Bone marrow (tissue), 2 donors: ENCODE data around the gene AP1B1.

Experiments used
- DNase-seq, 2 donors: peaks; one replicate each; lab custom pipeline; 2025; lab: John Stamatoyannopoulos, UW

The AP1B1 gene

GRCh38 chr22:29331658-29332300, 56.6 kb downstream of the AP1B1 start:
- DNase-seq, result no peak

GRCh38 chr22:29331213-29331612, 57.2 kb downstream of the AP1B1 start:
- DNase-seq, result no peak

GRCh38 chr22:29330753-29331152, 57.6 kb downstream of the AP1B1 start:
- no peak for DNase-seq

- no peak for DNase-seq
Measured at GRCh38 chr22:29330291-29330690, 58.1 kb downstream of the AP1B1 start.

GRCh38 chr22:29329581-29329980, 58.8 kb downstream of the AP1B1 start:
- DNase-seq, result no peak

- no peak for DNase-seq
Measured at GRCh38 chr22:29328566-29329500, 59.5 kb downstream of the AP1B1 start.

GRCh38 chr22:29328055-29328454, 60.3 kb downstream of the AP1B1 start:
- no peak for DNase-seq

GRCh38 chr22:29327089-29327764, 61.1 kb downstream of the AP1B1 start:
- no peak for DNase-seq

- DNase-seq, result no peak
Measured at GRCh38 chr22:29326481-29326880, 61.9 kb downstream of the AP1B1 start.

GRCh38 chr22:29325785-29326315, 62.5 kb downstream of the AP1B1 start:
- no peak for DNase-seq

GRCh38 chr22:29325356-29325755, 63.0 kb downstream of the AP1B1 start:
- DNase-seq, result no peak

- no peak for DNase-seq
Measured at GRCh38 chr22:29323641-29324040, 64.7 kb downstream of the AP1B1 start.

- DNase-seq, result no peak
Measured at GRCh38 chr22:29320546-29320945, 67.8 kb downstream of the AP1B1 start.

GRCh38 chr22:29319072-29319471, 69.3 kb downstream of the AP1B1 start:
- DNase-seq, result no peak

- DNase-seq, result no peak
Measured at GRCh38 chr22:29317827-29318454, 70.4 kb downstream of the AP1B1 start.

- no peak for DNase-seq
Measured at GRCh38 chr22:29316141-29316828, 72.1 kb downstream of the AP1B1 start.

GRCh38 chr22:29315286-29316140, 72.9 kb downstream of the AP1B1 start, which contains the start of gene RASL10A:
Gene RASL10A, minus strand, starts transcription at chr22:29315697. Its CDS starts 451 bp downstream, at chr22:29315246.
- no peak for DNase-seq

- no peak for DNase-seq
Measured at GRCh38 chr22:29314537-29315285, 73.7 kb downstream of the AP1B1 start.
